ENCODE results near the gene KCNMB2.

KCNMB2 gene

DNA sequence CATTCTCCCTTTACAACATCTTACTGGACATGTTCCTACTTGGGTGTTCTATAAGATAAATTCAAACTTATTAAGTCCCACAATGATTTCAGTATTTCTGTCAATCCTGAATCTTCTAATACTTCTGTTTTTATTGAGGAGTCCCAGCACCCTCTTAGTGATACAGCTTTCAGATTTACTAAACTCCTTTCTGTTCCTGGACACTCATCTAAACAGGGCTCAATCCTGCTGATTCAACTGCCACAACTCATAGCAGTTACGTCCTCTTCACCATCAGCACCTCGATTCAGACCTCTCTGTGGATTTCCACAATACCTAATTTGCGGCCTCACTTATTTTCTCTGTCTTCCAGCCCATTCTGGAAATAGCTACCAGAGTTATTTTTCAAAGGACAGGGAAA, 101.6 kb downstream of the KCNMB2 start:
- TF ChIP-seq, protein P1, sequence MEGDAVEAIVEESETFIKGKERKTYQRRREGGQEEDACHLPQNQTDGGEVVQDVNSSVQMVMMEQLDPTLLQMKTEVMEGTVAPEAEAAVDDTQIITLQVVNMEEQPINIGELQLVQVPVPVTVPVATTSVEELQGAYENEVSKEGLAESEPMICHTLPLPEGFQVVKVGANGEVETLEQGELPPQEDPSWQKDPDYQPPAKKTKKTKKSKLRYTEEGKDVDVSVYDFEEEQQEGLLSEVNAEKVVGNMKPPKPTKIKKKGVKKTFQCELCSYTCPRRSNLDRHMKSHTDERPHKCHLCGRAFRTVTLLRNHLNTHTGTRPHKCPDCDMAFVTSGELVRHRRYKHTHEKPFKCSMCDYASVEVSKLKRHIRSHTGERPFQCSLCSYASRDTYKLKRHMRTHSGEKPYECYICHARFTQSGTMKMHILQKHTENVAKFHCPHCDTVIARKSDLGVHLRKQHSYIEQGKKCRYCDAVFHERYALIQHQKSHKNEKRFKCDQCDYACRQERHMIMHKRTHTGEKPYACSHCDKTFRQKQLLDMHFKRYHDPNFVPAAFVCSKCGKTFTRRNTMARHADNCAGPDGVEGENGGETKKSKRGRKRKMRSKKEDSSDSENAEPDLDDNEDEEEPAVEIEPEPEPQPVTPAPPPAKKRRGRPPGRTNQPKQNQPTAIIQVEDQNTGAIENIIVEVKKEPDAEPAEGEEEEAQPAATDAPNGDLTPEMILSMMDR (IDR thresholded peaks at IDR 0.05) = no peak
- H3K4me3 ChIP-seq = no peak overlapping the region
- intact Hi-C loops (cut with DNase I; ENCODE audit: low total_unique reads) = no loop called here

DNA sequence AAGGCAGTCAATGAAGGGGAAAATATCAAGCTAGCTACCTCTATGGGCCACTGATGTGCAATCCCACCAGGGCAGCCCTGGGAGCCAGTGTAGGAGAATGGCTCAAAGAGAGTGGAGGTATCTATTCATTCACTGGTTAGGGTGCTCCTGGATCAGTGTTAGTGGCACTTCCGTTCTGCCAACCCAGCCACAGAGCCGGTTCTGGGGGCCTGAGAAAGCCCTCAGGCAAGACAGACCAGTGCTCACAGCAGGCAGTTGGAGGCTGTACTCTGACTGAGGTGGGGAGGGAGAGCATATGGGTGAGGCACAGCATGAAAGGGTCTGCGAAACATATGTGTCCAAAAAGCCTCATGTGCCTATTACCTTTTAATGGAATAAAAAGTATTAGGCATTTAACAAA, 109.3 kb downstream of the KCNMB2 start:
- H3K9me3 ChIP-seq = no peaks in the 10 kb centered on the region
- no peaks in the 10 kb centered on the region for H3K4me1 ChIP-seq
- no peak overlapping the region for H3K27ac ChIP-seq
- H3K36me3 ChIP-seq = no peaks in the 10 kb centered on the region
- no peaks in the 10 kb centered on the region for H3K27me3 ChIP-seq
- intact Hi-C loops (cut with DNase I; ENCODE audit: low total_unique reads) = no loop called here
- H3K4me3 ChIP-seq = no peak overlapping the region
- TF ChIP-seq, protein P1 (IDR thresholded peaks at IDR 0.05) = no peak
- no peak for DNase-seq

More for the DNA sequence above, 101.6 kb downstream of the KCNMB2 start:
- no peak for DNase-seq
- no peak overlapping the region for H3K27ac ChIP-seq
- no peaks in the 10 kb centered on the region for H3K27me3 ChIP-seq
- no peaks in the 10 kb centered on the region for H3K4me1 ChIP-seq
- no peaks in the 10 kb centered on the region for H3K36me3 ChIP-seq
- H3K9me3 ChIP-seq = no peaks in the 10 kb centered on the region

DNA sequence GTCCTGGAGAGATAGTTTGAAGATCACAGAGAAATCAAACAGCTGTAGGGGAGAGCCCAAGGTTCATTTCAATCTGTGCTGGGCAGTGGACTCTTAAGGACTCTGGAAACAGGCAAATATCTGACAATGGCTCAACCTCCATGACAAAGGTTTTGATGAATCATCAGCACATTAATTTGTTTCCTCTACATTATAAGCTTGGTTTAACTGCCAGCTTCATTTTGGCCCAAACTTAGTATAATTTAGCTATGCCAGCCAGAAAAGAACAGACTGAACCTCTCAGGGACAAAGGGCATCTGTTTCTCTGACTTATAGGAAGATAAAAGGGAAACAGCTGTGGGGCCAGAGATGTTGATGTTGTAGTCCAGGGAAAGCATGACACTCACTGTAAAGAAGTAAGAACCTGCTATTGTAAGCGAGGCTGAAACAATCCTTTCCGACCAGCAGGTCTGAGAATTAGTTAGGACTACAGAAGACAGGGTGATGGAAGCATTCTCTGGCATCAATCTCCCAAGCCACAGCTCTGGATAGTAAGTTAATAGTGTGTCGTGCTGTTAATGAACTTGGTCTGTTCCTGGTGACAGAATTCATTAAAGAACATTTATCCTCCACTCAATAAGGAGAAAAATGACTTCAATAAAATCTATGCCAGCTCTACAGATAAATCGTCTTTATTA, 110.1 kb downstream of the KCNMB2 start:
- no peaks in the 10 kb centered on the region for H3K36me3 ChIP-seq
- H3K9me3 ChIP-seq = peaks cover 0 to 7% (median 4%) of the 10 kb centered on the region in 3 donors
- intact Hi-C loops (cut with DNase I; ENCODE audit: low total_unique reads) = no loop called here

DNA sequence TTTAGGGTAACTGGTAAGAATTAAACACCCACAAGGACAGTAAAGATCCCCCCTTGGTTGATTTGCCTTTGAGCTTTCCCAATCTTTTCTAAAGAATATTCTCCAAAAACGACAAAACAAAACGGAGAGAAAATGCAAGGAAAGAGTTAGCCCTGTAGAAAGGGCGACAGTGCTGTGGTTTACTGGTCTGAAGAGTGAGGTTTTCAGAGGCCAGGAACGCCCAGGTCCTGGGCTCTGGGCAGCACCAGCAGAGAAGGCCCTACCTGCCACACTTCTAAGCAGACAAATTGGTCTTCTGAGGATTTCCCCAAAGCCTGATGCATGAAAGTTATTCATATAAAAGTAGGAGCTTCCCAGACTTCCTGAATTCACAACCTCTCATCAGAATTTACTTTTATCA, 119.3 kb downstream of the KCNMB2 start:
- Histone ChIP-seq H3K27ac (no peak overlapping the region), H3K4me3 (no peak overlapping the region), H3K36me3 (no peaks in the 10 kb centered on the region), H3K9me3 (peaks cover 0 to 17% (median 8%) of the 10 kb centered on the region in 3 donors), H3K4me1 (no peaks in the 10 kb centered on the region), H3K27me3 (no peaks in the 10 kb centered on the region)
- intact Hi-C loops (cut with DNase I; ENCODE audit: low total_unique reads) = no loop called here
- TF ChIP-seq, protein P1 (IDR thresholded peaks at IDR 0.05) = no peak
- no peak for DNase-seq

More for the DNA sequence above, 110.1 kb downstream of the KCNMB2 start:
- no peaks in the 10 kb centered on the region for H3K27me3 ChIP-seq
- H3K4me1 ChIP-seq = no peaks in the 10 kb centered on the region
- no peak for DNase-seq
- TF ChIP-seq, protein P1 (IDR thresholded peaks at IDR 0.05) = no peak
- H3K27ac ChIP-seq = no peak overlapping the region
- no peak overlapping the region for H3K4me3 ChIP-seq

DNA sequence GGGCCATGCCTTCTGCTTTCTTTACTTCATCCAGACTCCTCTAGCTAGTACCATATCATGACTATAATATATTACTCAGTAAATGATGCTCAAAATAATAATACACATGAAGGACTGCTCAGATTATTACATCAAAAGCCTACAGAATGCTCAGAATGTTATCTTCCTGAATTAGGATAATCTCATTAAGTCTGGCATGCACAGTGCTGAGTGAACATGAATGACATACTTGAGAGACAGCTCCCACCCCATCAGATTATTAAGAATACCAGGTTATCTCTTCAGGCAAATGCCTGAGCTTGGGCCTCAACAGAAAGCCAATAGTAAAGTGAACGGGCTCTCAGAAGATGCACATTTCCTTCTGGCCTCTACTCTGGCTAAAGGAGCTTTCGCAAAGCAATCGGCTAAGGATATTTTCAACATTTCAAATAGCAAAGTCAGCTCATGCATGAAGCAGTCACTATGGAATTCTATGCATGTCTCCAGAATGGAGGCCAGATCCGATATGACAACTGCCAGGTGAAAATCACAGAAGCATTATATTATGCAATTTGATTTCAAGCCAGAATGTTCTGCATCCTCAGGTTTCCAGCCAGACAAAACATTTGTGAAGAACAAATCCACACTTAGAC, 122.6 kb downstream of the KCNMB2 start:
- no peak for DNase-seq
- H3K4me3 ChIP-seq = no peak overlapping the region
- no peaks in the 10 kb centered on the region for H3K9me3 ChIP-seq
- intact Hi-C loops (cut with DNase I; ENCODE audit: low total_unique reads) = no loop called here
- H3K4me1 ChIP-seq = no peaks in the 10 kb centered on the region
- H3K27me3 ChIP-seq = no peaks in the 10 kb centered on the region
- H3K27ac ChIP-seq = no peak overlapping the region
- TF ChIP-seq, protein P1 (IDR thresholded peaks at IDR 0.05) = no peak
- H3K36me3 ChIP-seq = no peaks in the 10 kb centered on the region

All from tibial artery (tissue), 4 donors.